NT2/D1 (cell line): ENCODE results near the gene TTLL13.
"Not testable (repeated sequence)": the region's sequence is repeated elsewhere in the genome, so short reads cannot be mapped to it uniquely, and the experiment has no call there.

Source experiments
- DNase-seq: peaks from one replicate; pipeline ENCODE4 v3.0.0-alpha.2; 2011; ENCODE audit warnings: low read depth, low spot score
- H3K27me3 ChIP-seq: 2 replicates; pipeline ENCODE4 v1.6.0; 2011; ENCODE audit warnings: mild to moderate bottlenecking; ENCODE audit not compliant: insufficient read length, insufficient read depth
- H3K36me3 ChIP-seq: 2 replicates; pipeline ENCODE4 v1.6.1; 2011; ENCODE audit warnings: mild to moderate bottlenecking, low read length, mixed read lengths; ENCODE audit not compliant: insufficient read depth, insufficient read length
- H3K4me1 ChIP-seq: 2 replicates; pipeline ENCODE4 v1.5.1; 2011; ENCODE audit not compliant: insufficient read depth, insufficient read length
- H3K4me3 ChIP-seq: 2 replicates; pipeline ENCODE4 v1.5.1; 2011; ENCODE audit warnings: low read depth; ENCODE audit not compliant: insufficient read length
- H3K9ac ChIP-seq: 2 replicates; pipeline ENCODE4 v1.6.0; 2011; ENCODE audit warnings: low read depth; ENCODE audit not compliant: insufficient read length
- H3K9me3 ChIP-seq: 2 replicates; pipeline ENCODE4 v1.5.1; 2011; ENCODE audit warnings: mild to moderate bottlenecking, low read length; ENCODE audit not compliant: insufficient read depth
- SUZ12 ChIP-seq: IDR thresholded peaks from 2 replicates; pipeline ENCODE4 v1.6.1; 2011; ENCODE audit not compliant: insufficient read length, insufficient read depth; ENCODE audit errors: extremely low read depth
- YY1 ChIP-seq: IDR thresholded peaks from 2 replicates; pipeline ENCODE4 v1.6.1; 2011; ENCODE audit not compliant: insufficient read length, insufficient read depth
- ZNF274 ChIP-seq: IDR thresholded peaks from 2 replicates; pipeline ENCODE4 v1.6.1; 2011; ENCODE audit warnings: mild to moderate bottlenecking, low read depth, low read length

The TTLL13 gene

GRCh38 chr15:90291679-90292356 is 42.5 kb downstream of the TTLL13 start:
- no peak overlapping the region for H3K4me3 ChIP-seq
- no peaks in the 10 kb centered on the region for H3K27me3 ChIP-seq
- no peak for TF ChIP-seq ZNF274
- TF ChIP-seq YY1: no peak
- no peak for TF ChIP-seq SUZ12
- peaks cover 8% of the 10 kb centered on the region for H3K9me3 ChIP-seq
- DNase-seq: no peak
- no peaks in the 10 kb centered on the region for H3K36me3 ChIP-seq
- no peaks in the 10 kb centered on the region for H3K4me1 ChIP-seq
- H3K9ac ChIP-seq: no peak overlapping the region

- DNase-seq: peak; percentile 79
- H3K36me3 ChIP-seq, H3K4me3 ChIP-seq: not testable (repeated sequence)
Measured at GRCh38 chr15:90293040-90293810, 43.9 kb downstream of the TTLL13 start.

GRCh38 chr15:90294159-90294558 is 44.8 kb downstream of the TTLL13 start:
- TF ChIP-seq YY1 (no peak), ZNF274 (no peak), SUZ12 (no peak)
- no peaks in the 10 kb centered on the region for H3K4me1 ChIP-seq
- H3K27me3 ChIP-seq: no peaks in the 10 kb centered on the region
- H3K4me3 ChIP-seq: no peak overlapping the region
- H3K9me3 ChIP-seq: peaks cover 8% of the 10 kb centered on the region
- no peak overlapping the region for H3K9ac ChIP-seq
- no peak for DNase-seq
- no peaks in the 10 kb centered on the region for H3K36me3 ChIP-seq

More at GRCh38 chr15:90293040-90293810, 43.9 kb downstream of the TTLL13 start:
- H3K27me3 ChIP-seq, H3K9me3 ChIP-seq, H3K4me1 ChIP-seq: not testable (repeated sequence)
- peak overlapping the region; percentile 5 for H3K9ac ChIP-seq

GRCh38 chr15:90294601-90295269 is 45.4 kb downstream of the TTLL13 start:
- Histone ChIP-seq H3K9ac (no peak overlapping the region), H3K36me3 (no peaks in the 10 kb centered on the region), H3K27me3 (no peaks in the 10 kb centered on the region), H3K9me3 (peaks cover 8% of the 10 kb centered on the region), H3K4me1 (no peaks in the 10 kb centered on the region), H3K4me3 (no peak overlapping the region)
- no peak for DNase-seq
- TF ChIP-seq SUZ12 (no peak), YY1 (no peak), ZNF274 (no peak)

GRCh38 chr15:90295270-90295648 is 45.9 kb downstream of the TTLL13 start:
- H3K27me3 ChIP-seq: no peaks in the 10 kb centered on the region
- TF ChIP-seq YY1 (no peak), SUZ12 (no peak), ZNF274 (no peak)
- no peak overlapping the region for H3K9ac ChIP-seq
- no peaks in the 10 kb centered on the region for H3K4me1 ChIP-seq
- H3K4me3 ChIP-seq: no peak overlapping the region
- H3K36me3 ChIP-seq: no peaks in the 10 kb centered on the region
- H3K9me3 ChIP-seq: peaks cover 8% of the 10 kb centered on the region
- no peak for DNase-seq

- not testable (repeated sequence) for H3K9ac ChIP-seq, DNase-seq, H3K36me3 ChIP-seq, H3K4me1 ChIP-seq, H3K4me3 ChIP-seq, H3K9me3 ChIP-seq, H3K27me3 ChIP-seq
Measured at GRCh38 chr15:90296316-90296884, 47.0 kb downstream of the TTLL13 start.

GRCh38 chr15:90297021-90297420 is 47.7 kb downstream of the TTLL13 start:
- no peaks in the 10 kb centered on the region for H3K27me3 ChIP-seq
- DNase-seq: no peak
- no peak overlapping the region for H3K4me3 ChIP-seq
- no peak for TF ChIP-seq SUZ12
- no peak for TF ChIP-seq YY1
- no peak for TF ChIP-seq ZNF274
- 0 out of 2 replicates have a peak, but pooled peaks cover under 1% of the 10 kb centered on the region for H3K9me3 ChIP-seq
- no peak overlapping the region for H3K9ac ChIP-seq
- H3K36me3 ChIP-seq: no peaks in the 10 kb centered on the region
- peaks cover 6% of the 10 kb centered on the region for H3K4me1 ChIP-seq
